Lung (tissue), 12 donors: ENCODE results near the gene ARHGAP15. TPM values are rescaled to one million over a fixed set of nuclear protein-coding genes. Genes with fewer than 3 reads are reported as not detected.
A peak's percentile ranks its signal among the peaks of the same experiment; 100 is the strongest.

Experiments
- ATAC-seq: fragments of 200-7000 bp; cut with Tn5 transposase; one replicate; pipeline ENCODE4 v1.9.1; 2020; ENCODE audit warnings: moderate number of reproducible peaks; ENCODE audit not compliant: insufficient read depth, low FRiP score
- DNase-seq, 3 donors: peaks; one replicate each; pipeline ENCODE4 v3.0.0-alpha.2; 2013 to 2017
- H3K27ac ChIP-seq, 2 donors: one replicate each; pipeline ENCODE4 v1.5.1; 2013; ENCODE audit warnings: mild to moderate bottlenecking in 2 of 2, moderate library complexity in 2 of 2, control low read depth in 1 of 2, inconsistent platforms in 1 of 2, low read depth in 1 of 2, low read length in 1 of 2
- H3K27me3 ChIP-seq, 3 donors: one replicate each; pipeline ENCODE4 v1.5.1; 2013; ENCODE audit warnings: low read length in 2 of 3; ENCODE audit not compliant: control insufficient read depth in 3 of 3, insufficient read depth in 3 of 3
- H3K36me3 ChIP-seq, 4 donors: one replicate each; pipeline ENCODE4 v1.5.1; 2013; ENCODE audit warnings: low read length in 4 of 4, mild to moderate bottlenecking in 1 of 4, moderate library complexity in 1 of 4; ENCODE audit not compliant: control insufficient read depth in 4 of 4, insufficient read depth in 4 of 4
- H3K4me1 ChIP-seq, 5 donors: one replicate each; pipeline ENCODE4 v1.5.1; 2013; ENCODE audit warnings: low read length in 5 of 5, mild to moderate bottlenecking in 2 of 5, moderate library complexity in 1 of 5; ENCODE audit not compliant: control insufficient read depth in 5 of 5, insufficient read depth in 5 of 5
- H3K4me3 ChIP-seq: one replicate; pipeline ENCODE4 v1.5.1; 2013; ENCODE audit warnings: mild to moderate bottlenecking, control low read depth, moderate library complexity
- H3K9ac ChIP-seq, 2 donors: one replicate each; pipeline ENCODE4 v1.5.1; 2013; ENCODE audit warnings: low read length in 2 of 2, control low read depth in 1 of 2; ENCODE audit not compliant: insufficient read depth in 1 of 2
- H3K9me3 ChIP-seq, 4 donors: one replicate each; pipeline ENCODE4 v1.5.1; 2013; ENCODE audit warnings: low read length in 3 of 4, mild to moderate bottlenecking in 1 of 4, moderate library complexity in 1 of 4; ENCODE audit not compliant: control insufficient read depth in 4 of 4, insufficient read depth in 3 of 4
- WGBS, 2 donors: extraction: QIAGEN DNeasy Blood & Tissue Kit; methylation state at CpG; one replicate each; pipeline ENCODE4 v1.1.7; 2013; 5-methylcytosine and 5-hydroxymethylcytosine counted together
- polyA plus RNA-seq, 2 donors: library from polyadenylated mRNA; stranded (reverse); fragments of 200-250 nt; gene quantifications; one replicate each; pipeline ENCODE4 v1.2.1, GENCODE V29; 2013
- total RNA-seq, 2 donors: library from RNA; depleted of rRNA in 1 of 2; stranded (reverse); fragments of >200 nt in 1 of 2; gene quantifications; one replicate each; pipeline ENCODE4 v1.2.1, GENCODE V29; 2014 to 2021
- TF ChIP-seq, protein P1 (sequence below): IDR thresholded peaks from 2 replicates; pipeline ENCODE4 v1.5.1; 2012; ENCODE audit warnings: mild to moderate bottlenecking; ENCODE audit errors: control extremely low read depth, extremely low read depth
- donor health status: control.
- donor health status: control.
- donor health status: Bipolar disorder and iron deficiency.
- donor health status: healthy.
- donor health status: DM: yes; HTN: yes; CAD: no.

Gene ARHGAP15
- total and polyA plus RNA-seq, 4 donors = 5.9 to 74.3 (median 13.2) TPM

DNA sequence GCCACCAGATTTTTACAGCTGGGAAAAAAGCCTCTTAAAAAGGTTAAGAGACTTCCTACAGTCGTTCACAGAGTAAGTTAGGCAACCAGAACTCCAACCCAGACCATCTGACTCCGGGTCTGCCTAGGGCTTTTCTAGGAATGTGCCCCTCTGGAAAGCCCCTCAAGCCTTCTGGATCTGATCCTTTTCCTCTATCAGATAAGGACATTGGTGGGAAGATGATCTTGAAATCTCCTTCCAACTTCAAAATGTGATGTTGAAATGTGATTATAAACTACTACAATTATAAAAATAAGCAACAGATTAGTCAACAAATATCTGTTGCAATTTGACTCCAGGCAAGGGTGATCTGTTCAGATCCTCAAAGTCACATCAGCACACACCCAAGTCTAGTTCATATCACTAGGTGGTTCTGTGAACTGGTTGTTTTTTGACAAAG, 270.4 kb downstream of the ARHGAP15 start:
- ATAC-seq (no peak), DNase-seq (peak in 2 of 3 donors; percentile 36 to 42)
- no peak overlapping the region for H3K27ac ChIP-seq
- H3K36me3 ChIP-seq = no peaks in the 10 kb centered on the region
- TF ChIP-seq, protein P1, sequence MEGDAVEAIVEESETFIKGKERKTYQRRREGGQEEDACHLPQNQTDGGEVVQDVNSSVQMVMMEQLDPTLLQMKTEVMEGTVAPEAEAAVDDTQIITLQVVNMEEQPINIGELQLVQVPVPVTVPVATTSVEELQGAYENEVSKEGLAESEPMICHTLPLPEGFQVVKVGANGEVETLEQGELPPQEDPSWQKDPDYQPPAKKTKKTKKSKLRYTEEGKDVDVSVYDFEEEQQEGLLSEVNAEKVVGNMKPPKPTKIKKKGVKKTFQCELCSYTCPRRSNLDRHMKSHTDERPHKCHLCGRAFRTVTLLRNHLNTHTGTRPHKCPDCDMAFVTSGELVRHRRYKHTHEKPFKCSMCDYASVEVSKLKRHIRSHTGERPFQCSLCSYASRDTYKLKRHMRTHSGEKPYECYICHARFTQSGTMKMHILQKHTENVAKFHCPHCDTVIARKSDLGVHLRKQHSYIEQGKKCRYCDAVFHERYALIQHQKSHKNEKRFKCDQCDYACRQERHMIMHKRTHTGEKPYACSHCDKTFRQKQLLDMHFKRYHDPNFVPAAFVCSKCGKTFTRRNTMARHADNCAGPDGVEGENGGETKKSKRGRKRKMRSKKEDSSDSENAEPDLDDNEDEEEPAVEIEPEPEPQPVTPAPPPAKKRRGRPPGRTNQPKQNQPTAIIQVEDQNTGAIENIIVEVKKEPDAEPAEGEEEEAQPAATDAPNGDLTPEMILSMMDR = no peak
- no peaks in the 10 kb centered on the region for H3K27me3 ChIP-seq
- 42 to 54% methylated on average over 2 of the region's 2 CpGs for WGBS, 2 donors
- H3K9ac ChIP-seq = no peak overlapping the region
- peaks cover 0 to 14% (median 0%) of the 10 kb centered on the region in 5 donors for H3K4me1 ChIP-seq
- no peak overlapping the region for H3K4me3 ChIP-seq
- no peaks in the 10 kb centered on the region for H3K9me3 ChIP-seq

DNA sequence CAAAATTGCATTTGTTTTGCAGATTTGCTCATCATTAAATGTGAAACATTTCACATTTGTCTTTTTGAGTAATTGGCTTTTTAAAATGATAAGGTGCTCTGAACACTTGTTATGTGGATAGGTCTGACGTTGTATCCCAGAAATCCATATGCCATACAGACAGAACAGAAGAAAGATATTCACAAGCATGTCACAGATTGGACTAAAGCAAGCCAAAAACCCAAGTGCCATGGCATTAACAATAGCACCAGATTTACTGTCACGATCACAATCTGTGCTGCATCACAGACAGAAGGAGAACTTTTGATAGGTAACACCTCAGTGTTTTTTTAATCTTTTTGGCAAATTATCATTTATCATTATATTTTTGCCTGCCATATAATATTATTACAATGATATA, 272.6 kb downstream of the ARHGAP15 start:
- ATAC-seq = no peak
- WGBS, 2 donors = 86 to 94% methylated on average over 2 of the region's 2 CpGs
- no peaks in the 10 kb centered on the region for H3K9me3 ChIP-seq
- no peak overlapping the region for H3K4me3 ChIP-seq
- peaks cover 0 to 14% (median 0%) of the 10 kb centered on the region in 5 donors for H3K4me1 ChIP-seq
- no peaks in the 10 kb centered on the region for H3K36me3 ChIP-seq
- H3K27ac ChIP-seq = no peak overlapping the region
- TF ChIP-seq, protein P1 = no peak
- H3K27me3 ChIP-seq = no peaks in the 10 kb centered on the region
- no peak overlapping the region for H3K9ac ChIP-seq
- DNase-seq = no peak

DNA sequence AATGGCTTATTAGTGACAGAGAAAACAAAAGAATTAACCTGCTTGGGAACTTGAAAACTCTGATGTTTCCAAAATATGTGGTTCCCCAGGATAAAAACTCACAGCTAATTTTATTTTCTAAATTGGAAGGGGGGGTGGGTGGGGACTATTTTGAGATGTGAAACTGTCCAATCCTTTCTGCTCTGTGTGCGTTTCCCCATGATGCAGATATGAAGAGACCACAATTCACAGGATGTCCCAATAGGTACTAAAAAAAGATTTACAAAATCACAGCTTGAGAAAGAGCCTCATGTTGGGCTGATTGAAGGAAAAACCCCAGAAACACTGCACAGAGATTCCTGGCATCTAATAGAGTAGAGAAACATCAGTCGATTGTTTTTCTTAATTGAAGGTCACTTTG, 273.2 kb downstream of the ARHGAP15 start:
- Histone ChIP-seq H3K27me3 (no peaks in the 10 kb centered on the region), H3K9me3 (no peaks in the 10 kb centered on the region), H3K4me3 (no peak overlapping the region), H3K4me1 (peaks cover 0 to 14% (median 0%) of the 10 kb centered on the region in 5 donors), H3K27ac (no peak overlapping the region), H3K36me3 (no peaks in the 10 kb centered on the region), H3K9ac (no peak overlapping the region)
- no peak for DNase-seq
- WGBS, 2 donors = 64 to 71% methylated on average over 2 of the region's 2 CpGs
- no peak for ATAC-seq
- TF ChIP-seq, protein P1 = no peak
